Endothelial cell of umbilical vein (primary cell): ENCODE data around the gene ARMH3. TPM values are rescaled to one million over a fixed set of nuclear protein-coding genes. Genes with fewer than 3 reads are reported as not detected.

Experiments used
- BruUV-seq: library from RNA; stranded (reverse); fragments of 400-500 nt; replicated peaks from 2 replicates; lab custom pipeline; 2021; lab: Mats Ljungman, UMichigan
- CTCF ChIA-PET: fragments of 300-600, 350-600 bp; sonication (Branson Sonifier 250); formaldehyde crosslinking; loops from one replicate; lab custom pipeline; 2021; ENCODE audit warnings: antibody characterized with exemption, inconsistent platforms; lab: Charles Lee
- POLR2A ChIA-PET: fragments of 300-600, 350-600 bp; sonication (Branson Sonifier 250); formaldehyde crosslinking; loops from one replicate; lab custom pipeline; 2021; ENCODE audit warnings: antibody characterized with exemption, inconsistent platforms; lab: Charles Lee
- DNase-seq: peaks from one replicate; pipeline ENCODE4 v3.0.0-alpha.2; 2011; ENCODE audit warnings: low read depth, low spot score
- FAIRE-seq: peaks from 2 replicates; lab custom pipeline; 2011; peaks lifted over from hg19 to GRCh38; lab: Jason Lieb, UNC
- H2AFZ ChIP-seq: 2 replicates; pipeline ENCODE4 v1.6.0; 2012; ENCODE audit warnings: low read depth, low read length, control low read depth, inconsistent platforms
- H3K27ac ChIP-seq: 2 replicates; pipeline ENCODE4 v1.5.1; 2011; ENCODE audit warnings: low read depth, mild to moderate bottlenecking, control low read depth, low read length, moderate library complexity; ENCODE audit not compliant: insufficient read depth
- H3K27me3 ChIP-seq, 2 experiments: 2 replicates each; pipeline versions ENCODE4 v1.6.0 to v1.6.1; 2011; ENCODE audit warnings: low read length in 2 of 2, mixed read lengths in 1 of 2; ENCODE audit not compliant: control insufficient read depth in 2 of 2, insufficient read depth in 2 of 2
- H3K36me3 ChIP-seq, 2 experiments: 2 replicates in 1 of 2; 3 replicates in 1 of 2; pipeline ENCODE4 v1.5.1; 2011; ENCODE audit warnings: low read length in 2 of 2, mild to moderate bottlenecking in 1 of 2, moderate library complexity in 1 of 2; ENCODE audit not compliant: control insufficient read depth in 2 of 2, insufficient read depth in 2 of 2; ENCODE audit errors: extremely low read depth in 1 of 2
- H3K4me1 ChIP-seq: 3 replicates; pipeline ENCODE4 v1.5.1; 2011; ENCODE audit warnings: mild to moderate bottlenecking, low read length; ENCODE audit not compliant: control insufficient read depth, insufficient read depth; ENCODE audit errors: extremely low read depth
- H3K4me2 ChIP-seq: 2 replicates; pipeline ENCODE4 v1.6.1; 2011; ENCODE audit warnings: low read length, control low read depth, mixed read lengths; ENCODE audit not compliant: insufficient read depth
- H3K4me3 ChIP-seq, 3 experiments: fragments of 200-600 bp in 1 of 3; sonication (generic), shearing (Covaris generic) in 1 of 3; replicated peaks in 1 of 3; 2 replicates each; pipeline ENCODE4 v1.5.1; 2011 to 2016; ENCODE audit warnings: control low read depth in 3 of 3, low read length in 3 of 3, mild to moderate bottlenecking in 2 of 3, inconsistent platforms in 1 of 3, low read depth in 1 of 3, moderate library complexity in 1 of 3; ENCODE audit not compliant: insufficient read depth in 1 of 3
- H3K79me2 ChIP-seq: 2 replicates; pipeline ENCODE4 v1.6.0; 2012; ENCODE audit warnings: low read length, inconsistent platforms; ENCODE audit not compliant: control insufficient read depth, insufficient read depth
- H3K9ac ChIP-seq: replicated peaks from 2 replicates; pipeline ENCODE3; 2011; ENCODE audit warnings: low read length, control low read depth; ENCODE audit not compliant: insufficient read depth; ENCODE audit errors: extremely low read depth
- H3K9me1 ChIP-seq: replicated peaks from 3 replicates; pipeline ENCODE4 v1.6.0; 2011; ENCODE audit warnings: mild to moderate bottlenecking, low read length; ENCODE audit not compliant: control insufficient read depth, insufficient read depth; ENCODE audit errors: extremely low read depth
- H3K9me3 ChIP-seq: replicated peaks from 2 replicates; pipeline ENCODE4 v1.5.1; 2012; ENCODE audit warnings: low read length, inconsistent platforms; ENCODE audit not compliant: control insufficient read depth, insufficient read depth
- H4K20me1 ChIP-seq: replicated peaks from 2 replicates; pipeline ENCODE3; 2011; ENCODE audit warnings: mild to moderate bottlenecking, low read length; ENCODE audit not compliant: control insufficient read depth, insufficient read depth; ENCODE audit errors: extremely low read depth
- CTCF ChIP-seq, 2 donors: IDR thresholded peaks; 1 replicate in 1 of 2; 2 replicates in 1 of 2; pipeline ENCODE4 v1.5.1; 2011; ENCODE audit warnings: low read length in 2 of 2, mild to moderate bottlenecking in 2 of 2, moderate library complexity in 2 of 2, control low read depth in 1 of 2, inconsistent platforms in 1 of 2, low read depth in 1 of 2; ENCODE audit not compliant: insufficient read depth in 1 of 2; ENCODE audit errors: extremely low read depth in 1 of 2
- EZH2 ChIP-seq: IDR thresholded peaks from 2 replicates; pipeline ENCODE4 v1.6.1; 2012; ENCODE audit warnings: borderline replicate concordance, low read depth, mild to moderate bottlenecking, moderate library complexity, low read length, inconsistent platforms; ENCODE audit not compliant: severe bottlenecking
- FOS ChIP-seq: IDR thresholded peaks from 2 replicates; pipeline ENCODE4 v1.6.1; 2011; ENCODE audit warnings: mild to moderate bottlenecking, low read length, moderate library complexity, borderline replicate concordance; ENCODE audit not compliant: insufficient read depth
- GATA2 ChIP-seq: IDR thresholded peaks from 2 replicates; pipeline ENCODE4 v1.7.0; 2011; ENCODE audit warnings: low read depth, mild to moderate bottlenecking, moderate library complexity, mixed read lengths, low read length; ENCODE audit not compliant: insufficient read length, insufficient read depth
- JUN ChIP-seq: IDR thresholded peaks from 2 replicates; pipeline ENCODE4 v1.6.1; 2011; ENCODE audit warnings: borderline replicate concordance, low read depth; ENCODE audit not compliant: insufficient read length, insufficient read depth
- MYC ChIP-seq: IDR thresholded peaks from one replicate; pipeline ENCODE4 v1.6.1; 2011; ENCODE audit warnings: mild to moderate bottlenecking, low read depth, low read length
- POLR2A ChIP-seq: IDR thresholded peaks from 2 replicates; pipeline ENCODE4 v1.6.1; 2012; ENCODE audit warnings: low read depth, mild to moderate bottlenecking, control low read depth, low read length
- POLR2AphosphoS5 ChIP-seq: IDR thresholded peaks from 2 replicates; pipeline ENCODE4 v1.6.1; 2012; ENCODE audit warnings: low read depth, mild to moderate bottlenecking, control low read depth, low read length, moderate library complexity; ENCODE audit not compliant: insufficient read depth
- dilution Hi-C: fragments of 300-500 bp; cut with MboI; formaldehyde crosslinking; loops from one replicate; pipeline ENCODE4 v1.15.0; 2019; ENCODE audit warnings: low sequenced_read_pairs; ENCODE audit not compliant: extremely low pct_ligation_motif_present
- intact Hi-C: fragments of 100-400 bp; cut with micrococcal nuclease; formaldehyde crosslinking; loops from one replicate; pipeline ENCODE4 v1.10.0; 2022
- polyA plus RNA-seq, 4 experiments: library from polyadenylated mRNA; depleted of rRNA in 3 of 4; stranded (reverse) in 3 of 4; unstranded in 1 of 4; fragments of >200 nt; gene quantifications; 2 replicates each; pipeline versions ENCODE4 v1.2.1 to v1.2.3, GENCODE V29; 2011 to 2012; ENCODE audit warnings: missing spikeins in 1 of 4
- total RNA-seq: library from RNA; stranded (reverse); gene quantifications from 2 replicates; pipeline ENCODE4 v1.2.3, GENCODE V29; 2021
- TF ChIP-seq, protein P1 (sequence below): IDR thresholded peaks from 2 replicates; pipeline ENCODE4 v1.6.1; 2011; ENCODE audit not compliant: insufficient read depth, insufficient read length

ARMH3 gene
- total and polyA plus RNA-seq, 2 donors (not counting 3 experiments of a cell fraction or from before 2014, with no cell fraction given) = 13.1 to 17.6 TPM

GRCh38 chr10:101875068-101875688 is 180.8 kb downstream of the ARMH3 start:
- Histone ChIP-seq H3K4me3 (no peak overlapping the region), H3K4me2 (no peak overlapping the region), H3K4me1 (no peaks in the 10 kb centered on the region), H4K20me1 (peaks cover 2% of the 10 kb centered on the region), H3K9me3 (no peaks in the 10 kb centered on the region), H3K9me1 (no peaks in the 10 kb centered on the region), H3K27me3 (no peaks in the 10 kb centered on the region), H3K79me2 (no peaks in the 10 kb centered on the region), H2AFZ (no peak overlapping the region), H3K27ac (no peak overlapping the region), H3K9ac (no peak overlapping the region), H3K36me3 (no peaks in the 10 kb centered on the region)
- POLR2A ChIA-PET = no interaction called here
- dilution Hi-C loops = loop anchor here (25.0 kb wide), 1 partner anchor 112 kb away; no protein-coding TSS in a partner anchor
- no peak for DNase-seq
- no peak for FAIRE-seq
- BruUV-seq = no TSS peak
- TF ChIP-seq POLR2A (no peak), JUN (no peak), POLR2AphosphoS5 (no peak), MYC (no peak), CTCF (IDR thresholded peaks at IDR 0.05; ENCODE audit: extremely low read depth in 1 of 2, insufficient read depth in 1 of 2, low read depth in 1 of 2, low read length in 2 of 2) (no peak), EZH2 (no peak), FOS (no peak), GATA2 (no peak)
- TF ChIP-seq, protein P1, sequence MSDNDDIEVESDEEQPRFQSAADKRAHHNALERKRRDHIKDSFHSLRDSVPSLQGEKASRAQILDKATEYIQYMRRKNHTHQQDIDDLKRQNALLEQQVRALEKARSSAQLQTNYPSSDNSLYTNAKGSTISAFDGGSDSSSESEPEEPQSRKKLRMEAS = no peak
- CTCF ChIA-PET = interaction anchor here (0.6 to 18.0 kb wide), 7 partner anchors 13 to 198 kb away, joined by 3 to 248 read pairs (median 4); no protein-coding TSS in a partner anchor
- intact Hi-C loops = no loop called here
